Keratinocyte (primary cell): ENCODE results near the gene GPR63. TPM values are rescaled to one million over a fixed set of nuclear protein-coding genes. Genes with fewer than 3 reads are reported as not detected.

Experiments
- DNase-seq: peaks from one replicate; pipeline ENCODE4 v3.0.0-alpha.2; 2011; ENCODE audit warnings: low read depth, missing footprints, low spot score
- FAIRE-seq: peaks from 2 replicates; lab custom pipeline; 2011; peaks lifted over from hg19 to GRCh38; lab: Jason Lieb, UNC
- H2AFZ ChIP-seq: 2 replicates; pipeline ENCODE4 v1.6.0; 2012; ENCODE audit warnings: low read length, control low read depth, inconsistent platforms; ENCODE audit not compliant: control insufficient read depth
- H3K27ac ChIP-seq: 2 replicates; pipeline ENCODE4 v1.5.1; 2011; ENCODE audit warnings: low read length; ENCODE audit not compliant: control insufficient read depth, insufficient read depth
- H3K27me3 ChIP-seq: 3 replicates; pipeline ENCODE4 v1.6.0; 2011; ENCODE audit warnings: low read length; ENCODE audit not compliant: control insufficient read depth, insufficient read depth; ENCODE audit errors: extremely low read depth
- H3K36me3 ChIP-seq, 2 experiments: 2 replicates in 1 of 2; 3 replicates in 1 of 2; pipeline ENCODE4 v1.5.1; 2011; ENCODE audit warnings: low read length in 2 of 2, mild to moderate bottlenecking in 1 of 2; ENCODE audit not compliant: control insufficient read depth in 2 of 2, insufficient read depth in 2 of 2; ENCODE audit errors: extremely low read depth in 1 of 2
- H3K4me1 ChIP-seq: 3 replicates; pipeline ENCODE4 v1.5.1; 2011; ENCODE audit warnings: low read length; ENCODE audit not compliant: control insufficient read depth, insufficient read depth; ENCODE audit errors: extremely low read depth
- H3K4me2 ChIP-seq: 3 replicates; pipeline ENCODE4 v1.6.0; 2011; ENCODE audit warnings: low read depth, low read length; ENCODE audit not compliant: control insufficient read depth, insufficient read depth; ENCODE audit errors: extremely low read depth
- H3K4me3 ChIP-seq, 3 experiments: fragments of 200-600 bp in 1 of 3; sonication (generic) in 1 of 3; 2 replicates in 2 of 3; 3 replicates in 1 of 3; pipeline ENCODE4 v1.5.1; 2011 to 2016; ENCODE audit warnings: low read length in 3 of 3, mild to moderate bottlenecking in 3 of 3, control low read depth in 2 of 3, inconsistent platforms in 1 of 3, low read depth in 1 of 3, mixed read lengths in 1 of 3, mixed run types in 1 of 3, moderate library complexity in 1 of 3; ENCODE audit not compliant: control insufficient read depth in 2 of 3, insufficient read depth in 2 of 3; ENCODE audit errors: extremely low read depth in 1 of 3
- H3K79me2 ChIP-seq: 2 replicates; pipeline ENCODE4 v1.6.0; 2012; ENCODE audit warnings: low read length; ENCODE audit not compliant: control insufficient read depth, insufficient read depth
- H3K9ac ChIP-seq: 3 replicates; pipeline ENCODE4 v1.6.0; 2011; ENCODE audit warnings: low read length; ENCODE audit not compliant: control insufficient read depth, insufficient read depth; ENCODE audit errors: extremely low read depth
- H3K9me1 ChIP-seq: 3 replicates; pipeline ENCODE4 v1.6.0; 2011; ENCODE audit warnings: low read length; ENCODE audit not compliant: control insufficient read depth, insufficient read depth; ENCODE audit errors: extremely low read depth
- H3K9me3 ChIP-seq: 2 replicates; pipeline ENCODE4 v1.5.1; 2012; ENCODE audit warnings: low read depth, low read length; ENCODE audit not compliant: control insufficient read depth
- H4K20me1 ChIP-seq: 3 replicates; pipeline ENCODE4 v1.6.0; 2011; ENCODE audit warnings: low read length; ENCODE audit not compliant: control insufficient read depth, insufficient read depth; ENCODE audit errors: extremely low read depth
- EZH2 ChIP-seq: IDR thresholded peaks from one replicate; pipeline ENCODE4 v1.6.1; 2012; ENCODE audit warnings: inconsistent platforms, mild to moderate bottlenecking, low read length, moderate library complexity
- dilution Hi-C: fragments of 300-500 bp; cut with MboI; formaldehyde crosslinking; loops from one replicate; pipeline ENCODE4 v1.7.0; 2020; ENCODE audit warnings: low sequenced_read_pairs; ENCODE audit not compliant: extremely low pct_ligation_motif_present
- polyA plus RNA-seq, 5 experiments: library from polyadenylated mRNA; depleted of rRNA in 3 of 5; stranded (reverse) in 3 of 5; stranded (forward) in 1 of 5; unstranded in 1 of 5; fragments of >200 nt; gene quantifications; 1 replicate in 1 of 5; 2 replicates in 3 of 5; 3 replicates in 1 of 5; pipeline versions ENCODE4 v1.2.1 to v1.2.3, GENCODE V29; 2011 to 2012; ENCODE audit warnings: missing spikeins in 2 of 5, low read depth in 1 of 5, low replicate concordance in 1 of 5
- TF ChIP-seq, protein P1 (sequence below), 3 experiments: IDR thresholded peaks in 1 of 3; conservative IDR thresholded peaks in 1 of 3; optimal IDR thresholded peaks in 1 of 3; 2 replicates in 2 of 3; 3 replicates in 1 of 3; pipeline versions ENCODE3 to v1.5.1; 2011; ENCODE audit warnings: low read length in 3 of 3, mild to moderate bottlenecking in 3 of 3, moderate library complexity in 2 of 3, control low read depth in 1 of 3, inconsistent platforms in 1 of 3; ENCODE audit not compliant: insufficient read depth in 2 of 3; ENCODE audit errors: extremely low read depth in 1 of 3

The GPR63 gene
- polyA plus RNA-seq, 1 donor (not counting 4 experiments of a cell fraction or from before 2014, with no cell fraction given): 1.9 TPM

DNA sequence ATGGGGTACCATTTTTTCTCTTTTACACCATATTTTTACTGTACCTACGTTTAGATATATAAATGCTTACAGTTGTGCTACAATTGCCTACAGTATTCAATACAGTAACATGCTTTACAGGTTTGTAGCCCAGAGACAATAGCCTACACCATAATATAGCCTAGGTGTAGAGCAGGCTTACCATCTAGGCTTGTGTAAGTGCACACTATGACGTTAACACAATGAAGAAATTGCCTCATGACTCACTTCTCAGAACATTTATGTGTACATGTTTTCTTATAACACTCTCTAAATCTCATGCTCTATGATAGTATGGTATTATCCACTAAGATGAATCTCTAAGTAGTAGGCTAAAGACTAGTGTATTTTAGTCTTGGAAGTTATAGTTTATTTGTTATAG, 13.5 kb downstream of the GPR63 start:
- TF ChIP-seq, protein P1, sequence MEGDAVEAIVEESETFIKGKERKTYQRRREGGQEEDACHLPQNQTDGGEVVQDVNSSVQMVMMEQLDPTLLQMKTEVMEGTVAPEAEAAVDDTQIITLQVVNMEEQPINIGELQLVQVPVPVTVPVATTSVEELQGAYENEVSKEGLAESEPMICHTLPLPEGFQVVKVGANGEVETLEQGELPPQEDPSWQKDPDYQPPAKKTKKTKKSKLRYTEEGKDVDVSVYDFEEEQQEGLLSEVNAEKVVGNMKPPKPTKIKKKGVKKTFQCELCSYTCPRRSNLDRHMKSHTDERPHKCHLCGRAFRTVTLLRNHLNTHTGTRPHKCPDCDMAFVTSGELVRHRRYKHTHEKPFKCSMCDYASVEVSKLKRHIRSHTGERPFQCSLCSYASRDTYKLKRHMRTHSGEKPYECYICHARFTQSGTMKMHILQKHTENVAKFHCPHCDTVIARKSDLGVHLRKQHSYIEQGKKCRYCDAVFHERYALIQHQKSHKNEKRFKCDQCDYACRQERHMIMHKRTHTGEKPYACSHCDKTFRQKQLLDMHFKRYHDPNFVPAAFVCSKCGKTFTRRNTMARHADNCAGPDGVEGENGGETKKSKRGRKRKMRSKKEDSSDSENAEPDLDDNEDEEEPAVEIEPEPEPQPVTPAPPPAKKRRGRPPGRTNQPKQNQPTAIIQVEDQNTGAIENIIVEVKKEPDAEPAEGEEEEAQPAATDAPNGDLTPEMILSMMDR (optimal IDR thresholded peaks at IDR 0.05 in 1 of 3, IDR thresholded peaks at IDR 0.05 in 1 of 3, conservative IDR thresholded peaks at IDR 0.05 in 1 of 3; ENCODE audit: extremely low read depth in 1 of 3, insufficient read depth in 2 of 3, low read length in 3 of 3): no peak
- no peak for TF ChIP-seq EZH2
- DNase-seq: no peak

DNA sequence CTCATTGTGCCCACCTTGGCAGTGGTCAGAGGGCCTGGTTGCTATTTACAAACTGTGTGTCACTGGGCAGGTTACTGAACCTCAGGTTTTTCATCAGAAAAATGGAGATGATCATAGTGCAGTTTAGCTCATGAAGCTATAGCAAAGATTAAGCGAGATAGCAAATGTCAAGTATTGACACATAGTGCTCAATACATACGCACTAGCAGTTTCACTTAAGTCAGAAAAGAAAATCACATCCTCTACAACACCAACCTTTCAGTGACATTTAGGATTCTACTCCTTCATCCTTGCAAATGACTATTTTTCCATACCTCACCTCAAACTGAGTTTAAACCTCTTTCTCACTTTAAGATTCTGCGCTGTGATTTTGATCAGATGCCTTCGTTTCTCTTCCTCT, 16.2 kb downstream of the GPR63 start:
- Histone ChIP-seq H3K9me3 (no peaks in the 10 kb centered on the region), H3K27ac (no peak overlapping the region), H3K9me1 (no peaks in the 10 kb centered on the region), H3K79me2 (no peaks in the 10 kb centered on the region), H3K4me1 (no peaks in the 10 kb centered on the region), H3K9ac (no peak overlapping the region), H2AFZ (no peak overlapping the region), H4K20me1 (no peaks in the 10 kb centered on the region), H3K27me3 (no peaks in the 10 kb centered on the region), H3K4me2 (no peak overlapping the region), H3K4me3 (no peak overlapping the region), H3K36me3 (no peaks in the 10 kb centered on the region)
- TF ChIP-seq, protein P1 (optimal IDR thresholded peaks at IDR 0.05 in 1 of 3, IDR thresholded peaks at IDR 0.05 in 1 of 3, conservative IDR thresholded peaks at IDR 0.05 in 1 of 3; ENCODE audit: extremely low read depth in 1 of 3, insufficient read depth in 2 of 3, low read length in 3 of 3): no peak
- TF ChIP-seq EZH2: no peak
- dilution Hi-C loops: no loop called here
- DNase-seq (no peak), FAIRE-seq (no peak)

More for the DNA sequence above, 13.5 kb downstream of the GPR63 start:
- Histone ChIP-seq H4K20me1 (no peaks in the 10 kb centered on the region), H3K79me2 (no peaks in the 10 kb centered on the region), H3K4me3 (no peak overlapping the region), H3K27me3 (no peaks in the 10 kb centered on the region), H3K27ac (no peak overlapping the region), H2AFZ (no peak overlapping the region), H3K4me1 (no peaks in the 10 kb centered on the region), H3K9ac (no peak overlapping the region), H3K9me3 (no peaks in the 10 kb centered on the region), H3K36me3 (no peaks in the 10 kb centered on the region), H3K9me1 (no peaks in the 10 kb centered on the region), H3K4me2 (no peak overlapping the region)
- no peak for FAIRE-seq
- dilution Hi-C loops: no loop called here
